Tibial artery (tissue), 4 donors: ENCODE measurements around the gene RCAN1.

Experiments used
- DNase-seq, 2 donors: peaks; one replicate each; pipeline ENCODE4 v3.0.0-alpha.2; 2019
- H3K27ac ChIP-seq, 2 donors: fragments of 200-600 bp; sonication (generic) in 1 of 2; 1 replicate in 1 of 2; 2 replicates in 1 of 2; pipeline ENCODE4 v1.5.1; 2018 to 2019; ENCODE audit warnings: mild to moderate bottlenecking in 1 of 2
- H3K27me3 ChIP-seq, 2 donors: fragments of 200-600 bp; sonication (generic) in 1 of 2; one replicate each; pipeline versions ENCODE4 v1.5.1 to v1.6.0; 2016 to 2019
- H3K36me3 ChIP-seq, 3 donors: fragments of 200-600 bp; sonication (generic) in 2 of 3; one replicate each; pipeline ENCODE4 v1.5.1; 2016 to 2019; ENCODE audit warnings: mild to moderate bottlenecking in 2 of 3
- H3K4me1 ChIP-seq, 4 donors: fragments of 200-600 bp; sonication (generic) in 2 of 4; 1 replicate in 3 of 4; 2 replicates in 1 of 4; pipeline ENCODE4 v1.5.1; 2016 to 2019
- H3K4me3 ChIP-seq, 2 donors: fragments of 200-600 bp; sonication (generic) in 1 of 2; 1 replicate in 1 of 2; 2 replicates in 1 of 2; pipeline ENCODE4 v1.5.1; 2018 to 2019; ENCODE audit warnings: mild to moderate bottlenecking in 2 of 2
- H3K9me3 ChIP-seq, 3 donors: fragments of 200-600 bp; sonication (generic) in 1 of 3; one replicate each; pipeline ENCODE4 v1.5.1; 2016 to 2019
- CTCF ChIP-seq, 2 experiments: fragments of 200-600 bp in 1 of 2; fragments of 450-650 bp in 1 of 2; IDR thresholded peaks; one replicate each; pipeline ENCODE4 v1.5.1; 2017 to 2019; ENCODE audit warnings: antibody characterized with exemption in 2 of 2, mild to moderate bottlenecking in 1 of 2, moderate library complexity in 1 of 2
- intact Hi-C: fragments of 100-400 bp; cut with DNase I; formaldehyde crosslinking; loops from one replicate; pipeline ENCODE4 v1.15.0; 2023; ENCODE audit warnings: low total_unique reads

Gene RCAN1

DNA sequence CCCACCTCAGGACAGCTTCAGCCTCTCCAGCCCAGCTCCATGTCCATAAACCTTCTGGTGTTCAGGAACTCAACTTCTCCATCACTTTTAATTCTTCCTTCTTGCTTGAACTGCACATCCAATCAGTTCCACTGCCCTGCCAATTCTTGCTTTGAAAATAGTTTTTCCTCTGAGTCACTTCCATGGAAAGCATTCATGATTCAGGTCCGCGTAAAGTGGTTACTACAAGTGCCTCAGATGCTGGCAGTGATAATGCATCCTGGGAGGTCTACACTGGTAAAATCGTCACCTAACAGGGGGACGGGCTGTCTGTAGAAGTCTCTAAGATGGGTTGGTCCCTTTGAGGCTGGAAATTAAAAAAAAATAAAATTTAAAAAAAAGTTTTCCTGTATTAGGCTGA lies 25.9 kb upstream of the RCAN1 start:
- no peak for TF ChIP-seq CTCF (IDR thresholded peaks at IDR 0.05)
- H3K27ac ChIP-seq: no peak overlapping the region
- H3K4me1 ChIP-seq: no peaks in the 10 kb centered on the region
- no peaks in the 10 kb centered on the region for H3K9me3 ChIP-seq
- peaks cover 0 to 8% of the 10 kb centered on the region in 2 donors for H3K27me3 ChIP-seq
- H3K4me3 ChIP-seq: no peak overlapping the region
- no peaks in the 10 kb centered on the region for H3K36me3 ChIP-seq
- intact Hi-C loops: no loop called here
- DNase-seq: no peak

GRCh38 chr21:34639882-34640788 lies 25.2 kb upstream of the RCAN1 start:
- Histone ChIP-seq H3K27me3 (peaks cover 0 to 12% of the 10 kb centered on the region in 2 donors), H3K4me3 (no peak overlapping the region), H3K36me3 (no peaks in the 10 kb centered on the region), H3K4me1 (no peaks in the 10 kb centered on the region), H3K27ac (no peak overlapping the region), H3K9me3 (no peaks in the 10 kb centered on the region)
- DNase-seq: no peak
- intact Hi-C loops: no loop called here
- no peak for TF ChIP-seq CTCF (IDR thresholded peaks at IDR 0.05)

DNA sequence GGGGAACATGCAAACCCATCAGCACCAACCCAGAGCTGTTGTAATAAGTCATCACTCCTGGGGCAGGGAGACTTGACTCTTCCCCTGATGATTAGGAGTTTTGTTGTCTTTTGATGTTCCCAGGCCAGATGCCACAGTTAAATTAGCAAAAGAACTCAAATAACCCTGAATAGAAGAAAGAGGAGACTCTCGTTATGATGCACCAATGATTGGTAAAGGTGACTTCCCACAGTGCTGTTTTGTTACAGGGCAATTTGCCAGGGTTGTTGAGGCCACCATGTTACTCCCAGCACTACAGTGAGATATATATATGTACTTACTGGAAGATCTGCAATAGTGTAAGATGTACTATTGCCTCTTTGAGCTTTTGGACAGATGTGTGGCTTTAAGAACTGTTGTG lies 24.3 kb upstream of the RCAN1 start:
- H3K9me3 ChIP-seq: no peaks in the 10 kb centered on the region
- peaks cover 0 to 18% of the 10 kb centered on the region in 2 donors for H3K27me3 ChIP-seq
- DNase-seq: no peak
- H3K36me3 ChIP-seq: no peaks in the 10 kb centered on the region
- no peak overlapping the region for H3K27ac ChIP-seq
- TF ChIP-seq CTCF (IDR thresholded peaks at IDR 0.05): no peak
- intact Hi-C loops: no loop called here
- no peak overlapping the region for H3K4me3 ChIP-seq
- no peaks in the 10 kb centered on the region for H3K4me1 ChIP-seq

DNA sequence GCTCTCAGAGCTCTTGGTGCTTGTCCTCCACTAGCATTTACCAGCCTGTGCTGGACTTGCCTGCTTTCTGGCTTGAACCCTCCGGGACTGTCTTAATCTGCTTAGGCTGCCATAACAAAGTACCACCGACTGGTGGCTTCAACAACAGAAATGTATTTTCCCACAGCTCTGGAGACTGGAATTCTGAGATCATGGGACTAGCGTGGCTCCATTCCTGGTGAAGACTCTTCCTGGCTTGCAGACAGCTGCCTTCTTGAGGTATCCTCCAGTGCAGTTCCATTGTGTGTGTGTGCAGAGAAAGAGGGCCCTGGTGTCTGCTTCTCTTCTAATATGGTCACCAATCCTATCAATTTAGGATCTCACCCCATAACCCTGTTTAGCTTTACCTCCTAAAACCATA lies 22.0 kb upstream of the RCAN1 start:
- Histone ChIP-seq H3K4me1 (no peaks in the 10 kb centered on the region), H3K4me3 (no peak overlapping the region), H3K27ac (no peak overlapping the region), H3K9me3 (no peaks in the 10 kb centered on the region), H3K36me3 (no peaks in the 10 kb centered on the region), H3K27me3 (peaks cover 0 to 18% of the 10 kb centered on the region in 2 donors)
- TF ChIP-seq CTCF (IDR thresholded peaks at IDR 0.05): no peak
- DNase-seq: no peak
- intact Hi-C loops: no loop called here

GRCh38 chr21:34635307-34635706 lies 20.4 kb upstream of the RCAN1 start:
- intact Hi-C loops: no loop called here
- TF ChIP-seq CTCF (IDR thresholded peaks at IDR 0.05): no peak
- H3K4me1 ChIP-seq: no peaks in the 10 kb centered on the region

More at GRCh38 chr21:34635307-34635706, 20.4 kb upstream of the RCAN1 start:
- no peak overlapping the region for H3K27ac ChIP-seq
- peaks cover 0 to 18% of the 10 kb centered on the region in 2 donors for H3K27me3 ChIP-seq
- H3K4me3 ChIP-seq: no peak overlapping the region
- H3K36me3 ChIP-seq: no peaks in the 10 kb centered on the region
- DNase-seq: no peak
- H3K9me3 ChIP-seq: no peaks in the 10 kb centered on the region
